ENCODE results near the gene C9orf57.
"Not testable (repeated sequence)": the region's sequence is repeated elsewhere in the genome, so short reads cannot be mapped to it uniquely, and the experiment has no call there.

Gene C9orf57, protein sequence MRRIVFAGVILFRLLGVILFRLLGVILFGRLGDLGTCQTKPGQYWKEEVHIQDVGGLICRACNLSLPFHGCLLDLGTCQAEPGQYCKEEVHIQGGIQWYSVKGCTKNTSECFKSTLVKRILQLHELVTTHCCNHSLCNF

DNA sequence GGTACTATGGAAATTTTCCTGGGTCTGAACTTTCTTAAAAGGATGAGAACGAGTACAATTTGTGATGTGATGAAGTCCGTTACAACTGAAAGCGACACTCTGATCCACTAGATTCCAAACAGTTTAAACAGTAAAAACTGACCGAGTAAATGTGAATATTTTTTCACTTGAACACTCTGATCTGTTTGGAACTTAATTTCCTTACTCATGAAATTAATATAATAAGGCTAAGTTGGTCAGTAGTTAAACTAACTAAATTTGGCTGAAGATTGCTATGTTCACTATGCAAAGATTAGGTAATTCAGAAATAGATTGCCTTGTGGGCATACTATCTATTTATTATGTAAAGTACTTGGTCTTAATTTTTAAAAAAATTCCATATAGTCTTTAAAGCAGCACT is at the start of gene C9orf57:
C9orf57 (minus strand) TSS at position 101 of the 400 bp plus-strand sequence. CDS start 1,282 bp downstream, outside the sequence.
- H3K4me3 ChIP-seq (ENCODE audit: low read length in 2 of 2): no peak within 1 kb of the TSS
- peaks cover 0 to 1% of the 10 kb centered on the region in 2 donors for H3K27me3 ChIP-seq (ENCODE audit: control insufficient read depth in 2 of 2, insufficient read depth in 2 of 2, low read length in 2 of 2)
- no peaks in the 10 kb centered on the region for H3K36me3 ChIP-seq (ENCODE audit: control insufficient read depth in 2 of 2, insufficient read depth in 2 of 2, low read length in 2 of 2)
- H3K9me3 ChIP-seq (ENCODE audit: control insufficient read depth in 2 of 2, low read length in 2 of 2): no peaks in the 10 kb centered on the region
- no peak within 1 kb of the TSS for H3K9ac ChIP-seq (ENCODE audit: low read depth in 1 of 2, low read length in 2 of 2)
- H3K27ac ChIP-seq (ENCODE audit: low read depth in 2 of 2, low read length in 2 of 2): no peak within 1 kb of the TSS
- H3K4me1 ChIP-seq (ENCODE audit: control insufficient read depth in 2 of 2, insufficient read depth in 2 of 2, low read length in 2 of 2): no peaks in the 10 kb centered on the region

DNA sequence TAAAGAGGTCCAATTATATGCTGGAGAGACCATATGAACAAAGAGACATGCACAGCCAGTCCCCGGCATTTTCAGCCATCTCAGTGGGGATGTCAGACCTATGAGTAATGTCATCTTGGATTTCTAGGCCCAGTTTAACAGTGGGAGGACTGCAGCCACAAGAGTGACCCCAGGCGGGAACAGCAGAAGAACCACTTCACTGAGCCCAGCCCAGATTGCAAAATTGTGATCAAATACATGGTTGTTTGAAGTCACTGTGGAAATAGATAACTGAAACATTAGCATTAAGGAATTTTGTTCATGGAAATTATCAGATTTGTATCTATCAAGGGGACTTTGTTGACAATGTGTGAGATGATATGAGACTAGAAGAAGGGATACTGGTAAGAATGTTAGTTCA is 42.1 kb upstream of the C9orf57 start:
- Histone ChIP-seq H3K9me3 (ENCODE audit: control insufficient read depth in 2 of 2, low read length in 2 of 2) (no peaks in the 10 kb centered on the region), H3K27ac (ENCODE audit: low read depth in 2 of 2, low read length in 2 of 2) (no peak overlapping the region), H3K27me3 (ENCODE audit: control insufficient read depth in 2 of 2, insufficient read depth in 2 of 2, low read length in 2 of 2) (no peaks in the 10 kb centered on the region), H3K4me1 (ENCODE audit: control insufficient read depth in 2 of 2, insufficient read depth in 2 of 2, low read length in 2 of 2) (no peaks in the 10 kb centered on the region), H3K4me3 (ENCODE audit: low read length in 2 of 2) (no peak overlapping the region), H3K9ac (ENCODE audit: low read depth in 1 of 2, low read length in 2 of 2) (no peak overlapping the region), H3K36me3 (ENCODE audit: control insufficient read depth in 2 of 2, insufficient read depth in 2 of 2, low read length in 2 of 2) (no peaks in the 10 kb centered on the region)

DNA sequence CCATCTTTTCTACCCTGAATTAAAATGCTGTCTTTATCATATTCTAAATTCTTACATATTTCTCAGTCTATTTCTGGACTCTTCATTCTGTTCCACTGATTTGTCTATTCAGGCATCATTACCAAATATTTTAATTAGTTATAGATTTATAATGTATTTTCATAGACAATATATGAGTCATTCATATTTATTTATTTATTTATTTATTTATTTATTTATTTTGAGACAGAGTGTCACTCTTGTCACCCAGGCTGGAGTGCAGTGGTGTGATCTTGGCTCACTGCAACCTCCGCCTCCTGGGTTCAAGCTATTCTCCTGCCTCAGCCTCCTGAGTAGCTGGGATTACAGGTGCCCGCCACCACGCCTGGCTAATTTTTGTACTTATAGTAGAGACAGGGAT is 35.1 kb upstream of the C9orf57 start:
- not testable (repeated sequence) for H3K36me3 ChIP-seq (ENCODE audit: control insufficient read depth in 2 of 2, insufficient read depth in 2 of 2, low read length in 2 of 2); H3K9me3 ChIP-seq (ENCODE audit: control insufficient read depth in 2 of 2, low read length in 2 of 2); H3K4me1 ChIP-seq (ENCODE audit: control insufficient read depth in 2 of 2, insufficient read depth in 2 of 2, low read length in 2 of 2)

DNA sequence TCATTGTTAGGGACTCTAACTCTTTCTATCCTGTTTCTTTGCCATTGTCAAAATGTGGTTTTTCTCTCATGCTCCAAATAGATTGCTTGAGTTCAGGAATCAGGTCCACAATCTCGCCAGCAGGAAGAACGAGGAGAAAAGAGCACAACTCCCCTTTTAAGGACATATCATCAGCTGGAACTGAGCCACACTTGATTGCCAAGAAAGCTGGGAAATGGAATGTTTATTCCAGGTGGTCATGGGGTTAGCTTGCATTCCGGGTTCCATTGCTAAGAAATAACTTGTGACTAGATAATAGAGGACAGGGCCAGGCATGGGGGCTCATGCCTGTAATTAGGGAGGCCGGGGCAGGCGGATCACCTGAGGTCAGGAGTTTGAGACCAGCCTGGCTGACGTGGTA is 32.4 kb upstream of the C9orf57 start:
- H3K9ac ChIP-seq (ENCODE audit: low read depth in 1 of 2, low read length in 2 of 2): no peak overlapping the region
- no peaks in the 10 kb centered on the region for H3K4me1 ChIP-seq (ENCODE audit: control insufficient read depth in 2 of 2, insufficient read depth in 2 of 2, low read length in 2 of 2)
- no peak overlapping the region for H3K27ac ChIP-seq (ENCODE audit: low read depth in 2 of 2, low read length in 2 of 2)
- no peaks in the 10 kb centered on the region for H3K9me3 ChIP-seq (ENCODE audit: control insufficient read depth in 2 of 2, low read length in 2 of 2)
- no peaks in the 10 kb centered on the region for H3K36me3 ChIP-seq (ENCODE audit: control insufficient read depth in 2 of 2, insufficient read depth in 2 of 2, low read length in 2 of 2)
- H3K27me3 ChIP-seq (ENCODE audit: control insufficient read depth in 2 of 2, insufficient read depth in 2 of 2, low read length in 2 of 2): no peaks in the 10 kb centered on the region
- no peak overlapping the region for H3K4me3 ChIP-seq (ENCODE audit: low read length in 2 of 2)

More for the DNA sequence above, 35.1 kb upstream of the C9orf57 start:
- not testable (repeated sequence) for H3K27me3 ChIP-seq (ENCODE audit: control insufficient read depth in 2 of 2, insufficient read depth in 2 of 2, low read length in 2 of 2); H3K4me3 ChIP-seq (ENCODE audit: low read length in 2 of 2); H3K27ac ChIP-seq (ENCODE audit: low read depth in 2 of 2, low read length in 2 of 2); H3K9ac ChIP-seq (ENCODE audit: low read depth in 1 of 2, low read length in 2 of 2)

DNA sequence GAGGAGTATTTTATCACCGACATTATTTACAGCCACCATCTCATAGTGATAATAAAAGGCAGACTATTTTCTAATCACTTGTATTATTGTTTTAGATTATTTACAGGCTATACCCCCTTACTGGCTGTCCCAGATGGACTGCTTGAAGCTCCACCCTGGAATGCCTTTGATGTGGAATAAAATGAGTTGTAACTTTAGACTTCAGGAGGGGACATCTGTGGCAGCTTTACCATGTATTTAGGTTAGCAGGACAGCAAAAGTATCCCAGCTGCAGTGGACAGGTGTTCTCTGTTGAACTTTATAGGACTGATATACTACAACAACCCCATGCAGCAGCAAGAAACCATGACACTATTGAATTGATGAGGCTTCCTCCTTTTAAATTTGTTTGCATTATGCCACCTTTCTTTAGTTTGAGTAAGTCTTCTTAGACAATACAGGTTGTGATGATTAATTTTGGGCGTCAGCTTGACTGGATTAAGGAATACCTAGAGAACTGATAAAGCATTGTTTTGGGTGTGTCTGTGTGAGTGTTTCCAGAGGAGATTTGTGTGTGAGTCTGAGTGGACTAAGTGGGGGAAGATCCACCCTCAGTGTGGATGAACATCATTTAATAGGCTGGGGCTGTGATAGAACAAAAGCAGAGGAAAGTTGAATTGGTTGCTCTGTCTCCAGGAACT is 29.2 kb upstream of the C9orf57 start:
- Histone ChIP-seq H3K9ac (ENCODE audit: low read depth in 1 of 2, low read length in 2 of 2) (no peak overlapping the region), H3K4me1 (ENCODE audit: control insufficient read depth in 2 of 2, insufficient read depth in 2 of 2, low read length in 2 of 2) (no peaks in the 10 kb centered on the region)

DNA sequence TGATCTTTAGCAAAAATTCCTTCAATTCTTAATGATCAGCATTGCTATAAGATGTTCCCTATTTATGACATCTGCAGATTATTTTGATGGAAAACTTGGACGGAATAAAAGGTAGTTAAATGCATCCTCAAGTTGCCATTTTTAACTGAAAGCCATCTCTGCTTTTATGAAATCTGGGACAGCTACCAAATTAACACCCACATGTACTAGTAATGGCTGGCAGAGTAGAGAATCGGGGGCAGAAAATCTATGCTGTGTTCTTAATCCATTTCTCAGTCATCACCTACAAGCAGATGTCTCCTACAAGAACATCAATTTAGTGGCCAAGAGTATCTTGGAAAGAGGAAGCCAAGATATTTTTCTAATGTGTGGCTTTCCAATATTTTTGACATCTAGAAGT is 22.1 kb upstream of the C9orf57 start:
- Histone ChIP-seq H3K9me3 (ENCODE audit: control insufficient read depth in 2 of 2, low read length in 2 of 2) (no peaks in the 10 kb centered on the region), H3K27ac (ENCODE audit: low read depth in 2 of 2, low read length in 2 of 2) (no peak overlapping the region), H3K27me3 (ENCODE audit: control insufficient read depth in 2 of 2, insufficient read depth in 2 of 2, low read length in 2 of 2) (no peaks in the 10 kb centered on the region), H3K9ac (ENCODE audit: low read depth in 1 of 2, low read length in 2 of 2) (no peak overlapping the region), H3K4me1 (ENCODE audit: control insufficient read depth in 2 of 2, insufficient read depth in 2 of 2, low read length in 2 of 2) (no peaks in the 10 kb centered on the region), H3K4me3 (ENCODE audit: low read length in 2 of 2) (no peak overlapping the region), H3K36me3 (ENCODE audit: control insufficient read depth in 2 of 2, insufficient read depth in 2 of 2, low read length in 2 of 2) (no peaks in the 10 kb centered on the region)

More for the DNA sequence above, 29.2 kb upstream of the C9orf57 start:
- H3K4me3 ChIP-seq (ENCODE audit: low read length in 2 of 2): no peak overlapping the region
- H3K9me3 ChIP-seq (ENCODE audit: control insufficient read depth in 2 of 2, low read length in 2 of 2): no peaks in the 10 kb centered on the region
- H3K27ac ChIP-seq (ENCODE audit: low read depth in 2 of 2, low read length in 2 of 2): no peak overlapping the region
- no peaks in the 10 kb centered on the region for H3K27me3 ChIP-seq (ENCODE audit: control insufficient read depth in 2 of 2, insufficient read depth in 2 of 2, low read length in 2 of 2)
- no peaks in the 10 kb centered on the region for H3K36me3 ChIP-seq (ENCODE audit: control insufficient read depth in 2 of 2, insufficient read depth in 2 of 2, low read length in 2 of 2)

DNA sequence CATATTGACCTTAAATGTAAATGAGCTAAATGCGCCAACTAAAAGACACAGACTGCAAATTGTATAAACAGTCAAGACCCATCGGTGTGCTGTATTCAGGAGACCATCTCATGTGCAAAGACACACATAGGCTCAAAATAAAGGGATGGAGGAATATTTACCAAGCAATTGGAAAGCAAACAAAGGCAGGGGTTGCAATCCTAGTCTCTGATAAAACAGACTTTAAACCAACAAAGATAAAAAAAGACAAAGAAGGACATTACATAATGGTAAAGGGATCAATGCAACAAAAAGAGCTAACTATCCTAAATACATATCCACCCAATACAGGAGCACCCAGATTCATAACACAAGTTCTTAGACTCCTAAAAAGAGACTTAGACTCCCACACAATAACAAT is 14.3 kb upstream of the C9orf57 start:
- not testable (repeated sequence) for H3K9me3 ChIP-seq (ENCODE audit: control insufficient read depth in 2 of 2, low read length in 2 of 2); H3K4me1 ChIP-seq (ENCODE audit: control insufficient read depth in 2 of 2, insufficient read depth in 2 of 2, low read length in 2 of 2); H3K4me3 ChIP-seq (ENCODE audit: low read length in 2 of 2); H3K27me3 ChIP-seq (ENCODE audit: control insufficient read depth in 2 of 2, insufficient read depth in 2 of 2, low read length in 2 of 2); H3K9ac ChIP-seq (ENCODE audit: low read depth in 1 of 2, low read length in 2 of 2); H3K36me3 ChIP-seq (ENCODE audit: control insufficient read depth in 2 of 2, insufficient read depth in 2 of 2, low read length in 2 of 2); H3K27ac ChIP-seq (ENCODE audit: low read depth in 2 of 2, low read length in 2 of 2)

DNA sequence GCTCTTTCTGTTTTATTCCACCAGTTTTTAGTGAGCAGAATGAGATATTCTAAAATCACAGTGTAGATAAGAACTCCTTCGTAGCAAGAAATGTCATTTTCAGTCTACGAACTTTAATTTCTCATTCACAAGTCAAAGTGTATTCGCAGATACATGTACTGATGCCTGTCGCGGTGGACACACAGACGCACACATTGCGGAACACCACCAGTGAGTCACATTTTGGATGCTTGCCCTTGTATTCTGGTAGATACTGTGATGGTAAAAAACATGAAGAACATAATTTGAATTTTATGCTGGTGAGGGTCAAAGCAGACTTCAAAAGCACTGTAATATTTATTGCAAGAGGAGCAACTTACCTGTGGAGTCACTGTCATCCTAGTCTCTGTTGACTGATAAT is 4.7 kb upstream of the C9orf57 start:
- H3K27me3 ChIP-seq (ENCODE audit: control insufficient read depth in 2 of 2, insufficient read depth in 2 of 2, low read length in 2 of 2): peaks cover 0 to 1% of the 10 kb centered on the region in 2 donors
- H3K9ac ChIP-seq (ENCODE audit: low read depth in 1 of 2, low read length in 2 of 2): no peak overlapping the region
- H3K36me3 ChIP-seq (ENCODE audit: control insufficient read depth in 2 of 2, insufficient read depth in 2 of 2, low read length in 2 of 2): no peaks in the 10 kb centered on the region
- no peak overlapping the region for H3K4me3 ChIP-seq (ENCODE audit: low read length in 2 of 2)
- no peaks in the 10 kb centered on the region for H3K4me1 ChIP-seq (ENCODE audit: control insufficient read depth in 2 of 2, insufficient read depth in 2 of 2, low read length in 2 of 2)
- no peak overlapping the region for H3K27ac ChIP-seq (ENCODE audit: low read depth in 2 of 2, low read length in 2 of 2)
- no peaks in the 10 kb centered on the region for H3K9me3 ChIP-seq (ENCODE audit: control insufficient read depth in 2 of 2, low read length in 2 of 2)

DNA sequence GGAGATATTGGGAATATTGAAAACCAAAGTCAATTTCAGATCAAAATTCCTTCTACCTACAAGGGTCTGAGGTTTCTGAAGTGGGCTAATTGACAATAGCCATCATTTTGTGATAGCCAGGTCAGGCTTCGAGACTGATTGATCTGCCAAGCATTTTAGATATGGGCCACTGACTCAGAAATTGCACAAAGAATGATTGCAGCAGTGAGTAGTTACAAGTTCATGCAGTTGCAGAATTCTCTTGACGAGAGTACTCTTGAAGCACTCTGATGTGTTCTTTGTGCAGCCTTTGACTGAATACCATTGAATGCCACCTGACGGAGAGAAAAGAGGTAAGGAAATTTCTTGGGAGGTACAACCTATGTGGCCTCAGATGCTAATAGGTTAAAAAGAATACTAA is 8.3 kb downstream of the C9orf57 start:
- Histone ChIP-seq H3K36me3 (ENCODE audit: control insufficient read depth in 2 of 2, insufficient read depth in 2 of 2, low read length in 2 of 2) (no peaks in the 10 kb centered on the region), H3K27me3 (ENCODE audit: control insufficient read depth in 2 of 2, insufficient read depth in 2 of 2, low read length in 2 of 2) (no peaks in the 10 kb centered on the region), H3K27ac (ENCODE audit: low read depth in 2 of 2, low read length in 2 of 2) (no peak overlapping the region), H3K9me3 (ENCODE audit: control insufficient read depth in 2 of 2, low read length in 2 of 2) (no peaks in the 10 kb centered on the region), H3K9ac (ENCODE audit: low read depth in 1 of 2, low read length in 2 of 2) (no peak overlapping the region), H3K4me3 (ENCODE audit: low read length in 2 of 2) (no peak overlapping the region), H3K4me1 (ENCODE audit: control insufficient read depth in 2 of 2, insufficient read depth in 2 of 2, low read length in 2 of 2) (no peaks in the 10 kb centered on the region)

DNA sequence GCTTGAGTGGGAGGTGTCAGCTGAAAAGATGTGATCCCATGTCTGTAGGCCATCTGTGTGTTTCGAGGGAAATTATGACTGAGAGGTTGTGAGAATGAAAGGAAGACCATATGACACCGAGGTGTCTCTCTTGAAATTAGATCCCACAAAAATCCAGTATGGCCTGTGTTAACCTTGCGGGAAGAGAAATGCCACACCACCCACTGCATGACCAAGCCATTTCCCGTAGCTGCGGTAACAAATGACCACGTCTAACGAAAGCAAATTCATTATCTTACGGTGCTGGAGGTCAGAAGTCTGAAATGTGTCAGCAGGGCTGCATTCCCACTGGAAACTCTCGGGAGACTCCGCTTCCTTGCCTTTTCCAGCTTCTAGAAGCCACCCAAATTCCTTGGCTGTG is 11.6 kb downstream of the C9orf57 start:
- Histone ChIP-seq H3K36me3 (ENCODE audit: control insufficient read depth in 2 of 2, insufficient read depth in 2 of 2, low read length in 2 of 2) (no peaks in the 10 kb centered on the region), H3K4me3 (ENCODE audit: low read length in 2 of 2) (no peak overlapping the region), H3K9ac (ENCODE audit: low read depth in 1 of 2, low read length in 2 of 2) (no peak overlapping the region), H3K9me3 (ENCODE audit: control insufficient read depth in 2 of 2, low read length in 2 of 2) (no peaks in the 10 kb centered on the region), H3K27ac (ENCODE audit: low read depth in 2 of 2, low read length in 2 of 2) (no peak overlapping the region), H3K27me3 (ENCODE audit: control insufficient read depth in 2 of 2, insufficient read depth in 2 of 2, low read length in 2 of 2) (no peaks in the 10 kb centered on the region), H3K4me1 (ENCODE audit: control insufficient read depth in 2 of 2, insufficient read depth in 2 of 2, low read length in 2 of 2) (no peaks in the 10 kb centered on the region)

Data from mucosa of rectum (tissue), 2 donors.